ENCODE data around the gene HEG1.

HEG1 gene

GRCh38 chr3:125006291-125006731 lies 49.5 kb downstream of the HEG1 start:
- DNase-seq, result peak in 1 of 2 experiments; percentile 20

GRCh38 chr3:125005676-125006075 lies 50.1 kb downstream of the HEG1 start:
- DNase-seq, result no peak

GRCh38 chr3:125005222-125005621 lies 50.6 kb downstream of the HEG1 start:
- DNase-seq, result no peak

GRCh38 chr3:125003859-125004595 lies 51.8 kb downstream of the HEG1 start:
- no peak for DNase-seq

DNA sequence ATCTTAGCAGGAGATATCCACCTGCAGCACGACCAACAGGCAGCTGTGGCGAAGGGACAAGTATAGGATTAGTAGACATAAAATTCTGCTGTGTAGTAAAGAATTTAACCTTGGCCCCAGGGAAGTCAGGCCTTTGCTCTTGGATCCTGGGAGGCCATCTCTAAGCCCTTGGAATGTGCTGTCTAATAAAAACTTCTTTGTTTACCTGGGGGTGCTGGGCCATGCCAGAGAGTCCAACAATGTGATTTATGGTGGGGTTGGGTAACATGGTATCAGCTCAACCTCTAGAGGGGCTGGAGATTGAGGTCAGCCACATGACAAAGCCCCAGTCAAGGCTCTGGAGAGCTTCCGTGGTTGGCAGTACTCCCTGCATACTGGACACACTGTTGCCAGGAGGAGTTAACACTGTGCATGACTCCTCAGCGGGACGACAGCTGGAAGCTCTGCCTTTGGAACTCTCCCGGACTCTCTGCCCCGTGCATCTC lies 52.4 kb downstream of the HEG1 start:
- no peak for DNase-seq

- DNase-seq, result no peak
Observed at GRCh38 chr3:125002414-125003368, 53.1 kb downstream of the HEG1 start.

- DNase-seq, result no peak
Observed at GRCh38 chr3:125001557-125002413, 54.0 kb downstream of the HEG1 start.

DNA sequence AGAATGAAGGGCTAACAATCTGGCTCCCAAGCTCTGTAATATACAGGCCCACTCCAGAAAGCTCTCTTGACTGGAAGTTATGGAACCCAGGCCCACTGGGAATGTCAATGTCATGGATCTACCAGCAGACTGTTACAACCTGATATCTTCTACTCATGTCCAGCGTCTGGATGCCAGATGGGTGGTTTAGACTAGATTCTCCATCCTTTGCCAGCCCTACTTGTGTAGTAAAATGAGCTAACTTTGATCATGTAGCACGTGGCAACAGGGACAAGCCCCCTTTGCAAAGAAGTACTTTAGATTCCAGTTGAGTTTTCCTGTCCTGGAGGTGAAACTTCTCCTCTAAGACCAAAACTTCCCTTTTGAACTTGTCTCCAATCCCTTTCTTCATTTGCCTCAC lies 55.1 kb downstream of the HEG1 start:
- no peak for DNase-seq

DNA sequence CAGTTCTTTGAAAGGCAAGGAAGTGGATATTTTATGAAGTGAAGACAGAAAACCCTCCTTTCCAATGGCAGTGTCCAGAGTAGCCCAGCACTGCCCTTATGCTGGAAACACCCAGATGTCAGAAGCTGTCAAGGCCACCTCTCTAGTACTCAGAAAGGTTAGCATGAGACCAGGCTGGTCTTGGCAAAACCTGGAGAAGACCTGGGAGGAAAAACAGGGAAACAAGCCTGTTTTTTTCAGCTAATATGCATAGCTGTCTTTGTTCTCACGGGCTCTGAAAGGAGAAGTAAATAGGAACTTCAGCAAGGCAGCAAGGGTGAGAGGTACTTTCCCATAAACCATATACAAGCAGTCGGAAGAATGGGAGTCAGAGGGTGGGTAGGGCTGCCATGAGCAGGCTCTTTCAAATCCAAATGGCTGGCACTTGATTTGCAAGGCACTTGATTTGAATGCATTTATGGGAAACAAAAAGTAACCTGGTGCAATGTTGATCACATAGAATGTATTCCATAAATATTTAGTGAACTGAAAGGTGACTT lies 55.8 kb downstream of the HEG1 start:
- no peak for DNase-seq

DNA sequence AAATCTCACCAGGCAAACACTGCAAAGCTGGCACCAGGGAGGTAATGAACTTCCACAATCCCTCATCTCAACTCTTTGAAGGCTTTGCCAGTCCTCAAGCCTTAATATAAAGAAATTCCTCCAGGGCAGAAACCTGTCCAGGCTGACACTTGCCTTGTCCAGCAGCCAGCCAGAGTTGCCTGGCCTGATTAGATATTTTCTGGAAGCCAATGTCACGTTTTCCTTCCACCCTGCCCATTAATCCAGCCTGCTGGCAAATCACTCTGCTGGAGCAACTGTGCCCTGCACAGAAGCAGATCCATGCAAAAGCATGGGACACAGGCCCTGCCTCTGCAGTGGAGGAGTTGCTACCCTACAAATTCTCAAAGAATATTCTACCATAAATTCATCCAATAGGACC lies 56.5 kb downstream of the HEG1 start:
- DNase-seq, result no peak

DNA sequence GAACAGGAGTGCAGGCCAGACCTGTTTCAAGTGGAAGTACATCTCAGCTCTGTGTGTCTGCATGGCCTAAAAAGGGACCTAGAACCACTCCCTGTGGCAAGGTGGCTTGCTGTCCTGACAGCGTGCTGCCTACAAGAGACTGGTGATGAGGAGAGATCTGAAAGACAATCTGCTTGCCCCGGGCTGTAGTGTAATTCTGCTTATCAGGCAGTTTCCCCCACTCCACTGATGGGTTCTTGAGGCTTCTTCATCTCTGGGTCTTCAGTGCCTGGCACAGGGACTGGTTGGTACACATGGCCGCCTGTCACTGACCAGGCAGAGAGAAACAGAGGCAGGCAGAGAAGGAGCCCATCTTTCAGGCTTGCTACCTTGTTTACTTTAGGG lies 57.6 kb downstream of the HEG1 start:
- no peak for DNase-seq

DNA sequence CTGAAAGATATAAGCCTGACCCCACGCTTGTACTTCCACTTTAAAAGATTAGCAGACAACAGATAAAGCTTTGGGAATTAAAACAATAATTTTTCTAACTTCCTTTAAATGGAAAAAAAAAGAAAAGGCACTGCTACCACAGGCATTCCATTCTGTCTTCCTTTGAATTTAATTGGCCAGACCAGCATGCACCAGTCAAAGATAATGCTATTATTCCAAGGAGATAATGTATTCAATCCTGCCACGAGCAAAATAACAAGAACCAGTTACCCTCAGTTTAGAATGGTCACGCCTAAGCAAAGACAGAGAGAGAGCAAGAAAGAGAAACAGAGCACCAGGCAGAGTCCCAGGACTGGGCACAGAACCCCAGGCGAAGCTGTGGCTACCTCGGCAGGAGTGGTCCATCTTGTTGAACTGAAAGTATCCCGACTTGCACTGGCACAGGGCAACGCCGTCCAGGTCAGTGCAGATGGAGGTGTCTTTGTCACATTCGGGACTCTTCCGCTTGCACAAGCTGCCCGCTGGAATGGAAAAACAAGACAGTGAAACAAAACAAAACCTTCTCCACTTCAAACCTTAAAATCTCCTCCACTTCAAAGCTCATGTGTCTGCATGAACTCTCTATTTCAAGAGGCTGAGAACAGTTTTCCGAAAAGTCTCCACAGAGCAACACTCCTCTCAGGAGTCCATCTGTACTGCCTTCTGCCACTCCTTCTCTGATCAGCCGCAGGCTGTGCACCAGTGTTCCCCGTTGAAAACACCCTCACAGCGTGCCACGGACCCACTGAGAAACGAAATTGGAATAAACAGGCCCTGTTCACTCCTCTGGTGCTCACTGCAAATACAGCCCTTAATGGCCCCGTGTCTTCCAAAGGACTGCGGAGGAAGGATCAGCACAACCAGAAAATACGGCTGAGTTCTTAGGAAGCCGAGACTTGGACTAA lies 58.2 kb downstream of the HEG1 start:
- no peak for DNase-seq

DNA sequence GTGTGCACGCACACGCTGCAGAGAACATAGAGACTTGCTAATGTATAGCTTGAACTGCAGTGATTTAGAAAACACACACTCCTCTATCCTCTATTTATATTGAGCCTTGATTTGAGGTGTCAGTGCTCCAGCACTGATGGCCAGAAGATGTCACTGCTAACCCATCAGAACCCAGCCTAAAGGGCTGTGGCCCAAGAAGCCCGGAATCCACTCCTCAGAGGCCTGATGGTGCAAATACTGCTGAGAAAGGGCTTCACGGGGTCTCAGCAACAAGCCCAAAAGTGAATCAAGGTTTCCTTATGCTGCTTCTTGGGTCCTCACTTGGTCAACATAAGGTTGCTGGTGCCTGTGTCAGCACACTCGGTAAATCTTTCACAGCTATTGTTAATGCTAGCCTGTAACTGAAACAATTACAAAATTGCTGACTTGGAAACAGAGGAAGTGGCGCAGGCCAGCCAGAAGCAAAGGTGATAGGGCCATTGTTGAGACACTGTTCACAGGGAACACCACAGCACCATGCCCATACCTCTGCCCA lies 60.3 kb downstream of the HEG1 start:
- peak; percentile 12 to 62 for DNase-seq

- no peak for DNase-seq
Observed at GRCh38 chr3:124993466-124993865, 62.3 kb downstream of the HEG1 start.

GRCh38 chr3:124992041-124992440 lies 63.8 kb downstream of the HEG1 start:
- no peak for DNase-seq

DNA sequence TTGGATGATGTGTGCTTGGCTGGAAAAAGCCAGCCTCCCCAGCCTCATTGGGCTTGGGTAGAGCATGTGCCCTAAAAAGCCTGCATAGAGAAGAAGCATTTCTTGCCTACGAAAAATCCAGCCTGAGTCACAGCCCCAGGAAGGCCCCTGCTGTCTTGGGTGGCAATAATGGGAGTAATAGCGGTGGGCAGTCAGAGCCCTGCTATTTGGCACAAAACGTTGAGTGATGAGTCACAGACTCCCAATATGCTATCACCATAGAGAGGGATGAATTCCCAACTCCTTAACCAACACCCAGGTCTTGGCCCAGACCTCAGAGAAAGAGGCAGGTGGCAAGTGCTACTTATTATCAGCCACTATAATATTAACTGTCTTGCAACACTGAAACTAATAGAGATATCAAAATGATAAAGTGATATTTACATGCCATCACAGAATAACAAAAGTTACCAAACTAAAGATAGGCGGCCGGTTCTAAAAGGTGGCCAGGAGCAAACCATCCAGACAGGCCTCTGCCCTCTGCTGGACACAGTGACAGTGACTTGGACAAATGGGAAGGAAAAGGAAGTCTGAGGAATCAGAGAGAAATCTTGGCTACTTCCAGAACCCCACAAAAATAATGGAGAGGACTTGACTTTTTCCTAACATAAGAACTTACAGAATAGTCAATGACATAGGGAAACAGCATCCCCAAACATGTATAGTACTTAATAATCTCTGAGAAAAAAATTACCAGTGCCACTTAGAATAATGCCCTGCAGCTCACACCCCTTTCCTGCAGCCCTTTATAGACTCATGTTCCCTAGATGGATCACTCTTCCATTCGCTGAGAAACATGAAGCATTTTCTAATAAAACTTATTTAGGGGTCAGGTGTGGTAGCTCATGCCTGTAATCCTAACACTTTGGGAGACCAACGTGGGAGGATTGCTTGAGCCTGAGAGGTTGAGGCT lies 69.3 kb downstream of the HEG1 start:
- DNase-seq, result peak in 1 of 2 experiments; percentile 49

- DNase-seq, result no peak
Observed at GRCh38 chr3:124985349-124985748, 70.4 kb downstream of the HEG1 start.

DNA sequence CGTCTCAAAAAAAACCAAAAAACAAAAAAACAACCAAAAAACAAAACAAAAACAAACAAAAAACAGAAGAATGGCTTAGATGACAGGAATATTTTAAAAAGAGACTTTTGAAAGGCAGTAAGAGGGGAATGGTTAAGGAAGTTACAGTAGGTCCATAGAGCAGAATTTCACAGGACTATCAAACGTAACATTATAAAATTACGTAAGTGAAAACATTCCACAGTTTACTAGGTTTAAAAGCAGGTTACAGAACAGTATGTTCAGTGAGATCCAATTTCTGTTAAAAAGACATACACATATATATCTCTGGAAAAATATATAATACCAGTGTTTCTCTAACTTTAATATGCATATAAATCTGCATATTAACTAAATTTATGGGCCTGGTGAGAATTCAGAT lies 71.0 kb downstream of the HEG1 start:
- DNase-seq, result no peak

DNA sequence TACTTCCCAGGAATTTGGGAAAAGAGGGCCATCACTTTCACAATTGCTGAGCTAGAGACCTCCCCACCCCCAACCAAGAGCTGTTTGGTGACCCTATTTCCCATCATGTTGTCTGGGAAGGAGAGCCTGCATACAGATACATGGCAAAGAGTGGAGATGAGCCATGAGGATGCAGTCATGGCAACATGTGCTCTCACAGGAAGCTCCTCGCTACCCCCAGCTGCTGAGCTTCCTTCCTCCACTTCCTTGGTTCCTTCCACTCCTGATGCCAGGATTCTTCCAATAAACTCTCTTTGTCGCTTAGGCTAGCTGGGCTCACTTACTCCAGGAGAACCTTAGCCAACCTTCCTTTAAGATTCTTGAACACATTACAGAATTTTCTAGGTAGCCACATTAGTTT lies 72.9 kb downstream of the HEG1 start:
- no peak for DNase-seq

- DNase-seq, result no peak
Observed at GRCh38 chr3:124981472-124981871, 74.3 kb downstream of the HEG1 start.

Measured in NCI-H526 (cell line).